HepG2 (cell line): ENCODE measurements around the gene DHRS11. TPM values are rescaled to one million over a fixed set of nuclear protein-coding genes. Genes with fewer than 3 reads are reported as not detected.

ENCODE experiments used
- ELF1 ChIP-seq: sonication (generic); formaldehyde crosslinking; IDR thresholded peaks from 2 replicates; pipeline ENCODE4 v1.4.0; 2020; ENCODE audit warnings: missing genetic modification reagents
- ELF3 ChIP-seq: IDR thresholded peaks from 2 replicates; pipeline ENCODE4 v1.6.1; 2016; ENCODE audit warnings: missing genetic modification reagents, missing compliant biosample characterization
- GABPB1 ChIP-seq: IDR thresholded peaks from 2 replicates; pipeline ENCODE4 v1.6.1; 2016; ENCODE audit warnings: mild to moderate bottlenecking, missing genetic modification reagents, moderate library complexity, missing compliant biosample characterization
- GATA4 ChIP-seq: sonication (generic); IDR thresholded peaks from 2 replicates; pipeline ENCODE4 v1.6.1; 2016; ENCODE audit warnings: antibody characterized with exemption, low read depth, borderline replicate concordance
- HES4 ChIP-seq: sonication (generic); formaldehyde crosslinking; IDR thresholded peaks from 2 replicates; pipeline ENCODE4 v1.9.0; 2021; ENCODE audit warnings: mild to moderate bottlenecking, missing genetic modification reagents, borderline replicate concordance
- JUND ChIP-seq: sonication (generic); formaldehyde crosslinking; IDR thresholded peaks from 2 replicates; pipeline ENCODE4 v1.8.0; 2022; ENCODE audit warnings: mild to moderate bottlenecking, missing genetic modification reagents
- KLF16 ChIP-seq, 2 experiments: sonication (generic) in 1 of 2; formaldehyde crosslinking in 1 of 2; IDR thresholded peaks; 2 replicates each; pipeline versions ENCODE4 v1.6.1 to v1.8.0; 2016 to 2023; ENCODE audit warnings: missing genetic modification reagents in 2 of 2, missing compliant biosample characterization in 1 of 2
- KMT2A ChIP-seq: sonication (generic); formaldehyde crosslinking; IDR thresholded peaks from 2 replicates; pipeline ENCODE4 v1.4.0; 2020; ENCODE audit warnings: missing genetic modification reagents
- LBX2 ChIP-seq: sonication (generic); formaldehyde crosslinking; IDR thresholded peaks from 2 replicates; pipeline ENCODE4 v1.5.0; 2020; ENCODE audit warnings: missing genetic modification reagents, mild to moderate bottlenecking, borderline replicate concordance
- MAFF ChIP-seq: IDR thresholded peaks from 2 replicates; pipeline ENCODE4 v1.6.1; 2011; ENCODE audit warnings: low read depth, low read length, improper control_type of control experiment
- MBNL3 ChIP-seq: fragments of 250-450 bp; sonication (Bioruptor Pico); conservative IDR thresholded peaks from 2 replicates; pipeline ENCODE4 v1.8.0; 2022; ENCODE audit warnings: mild to moderate bottlenecking, inconsistent platforms
- PHF21A ChIP-seq: sonication (generic); formaldehyde crosslinking; IDR thresholded peaks from 2 replicates; pipeline ENCODE4 v1.5.0; 2020; ENCODE audit warnings: mild to moderate bottlenecking, missing genetic modification reagents
- RFX3 ChIP-seq: IDR thresholded peaks from 2 replicates; pipeline ENCODE4 v1.6.1; 2016; ENCODE audit warnings: missing biosample characterization, missing genetic modification reagents
- SIN3B ChIP-seq: fragments of 150-350 bp; IDR thresholded peaks from 2 replicates; pipeline ENCODE4 v1.6.1; 2014; ENCODE audit warnings: low read length
- TCF7L2 ChIP-seq: IDR thresholded peaks from 2 replicates; pipeline ENCODE4 v1.6.1; 2011; ENCODE audit warnings: mild to moderate bottlenecking, low read depth, low read length, moderate library complexity
- TEAD2 ChIP-seq: sonication (generic); formaldehyde crosslinking; IDR thresholded peaks from 2 replicates; pipeline ENCODE4 v1.9.0; 2021; ENCODE audit warnings: missing genetic modification reagents
- TRAFD1 ChIP-seq: sonication (generic); formaldehyde crosslinking; IDR thresholded peaks from 2 replicates; pipeline ENCODE4 v1.5.1; 2020; ENCODE audit warnings: missing genetic modification reagents, mild to moderate bottlenecking, borderline replicate concordance
- ZNF224 ChIP-seq: sonication (generic); formaldehyde crosslinking; IDR thresholded peaks from 2 replicates; pipeline ENCODE4 v1.5.0; 2020; ENCODE audit warnings: mild to moderate bottlenecking, missing genetic modification reagents
- ZNF275 ChIP-seq: sonication (generic); formaldehyde crosslinking; IDR thresholded peaks from 2 replicates; pipeline ENCODE4 v1.8.0; 2022; ENCODE audit warnings: missing genetic modification reagents, mild to moderate bottlenecking, inconsistent platforms, borderline replicate concordance
- ZNF331 ChIP-seq: sonication (generic); formaldehyde crosslinking; IDR thresholded peaks from 2 replicates; pipeline ENCODE4 v1.4.0; 2020; ENCODE audit warnings: missing genetic modification reagents
- ZNF501 ChIP-seq: sonication (generic); formaldehyde crosslinking; IDR thresholded peaks from 2 replicates; pipeline ENCODE4 v1.5.1; 2020; ENCODE audit warnings: mild to moderate bottlenecking, moderate library complexity, missing genetic modification reagents
- ZNF597 ChIP-seq: sonication (generic); formaldehyde crosslinking; IDR thresholded peaks from 2 replicates; pipeline ENCODE4 v1.5.0; 2020; ENCODE audit warnings: missing genetic modification reagents
- ZNF749 ChIP-seq: sonication (generic); formaldehyde crosslinking; IDR thresholded peaks from 2 replicates; pipeline ENCODE4 v1.8.0; 2022; ENCODE audit warnings: mild to moderate bottlenecking, missing genetic modification reagents, moderate library complexity, borderline replicate concordance
- polyA plus RNA-seq, 8 experiments: library from polyadenylated mRNA; depleted of rRNA in 3 of 8; stranded (reverse) in 7 of 8; unstranded in 1 of 8; fragments of >200 nt; fragmentation: Illumina TruSeq in 4 of 8; extraction: Trizol in 4 of 8; gene quantifications; 2 replicates each; pipeline versions ENCODE4 v1.2.1 to v1.2.3, GENCODE V29; 2011 to 2016; ENCODE audit warnings: low read depth in 4 of 8, missing spikeins in 1 of 8, mixed read lengths in 1 of 8; ENCODE audit not compliant: insufficient read depth in 1 of 8
- total RNA-seq, 5 experiments: library from RNA; depleted of rRNA; stranded (reverse); fragments of >200 nt; fragmentation: Illumina TruSeq; extraction: Trizol; gene quantifications; 2 replicates each; pipeline ENCODE4 v1.2.3, GENCODE V29; 2016; ENCODE audit warnings: low read depth in 1 of 5
- TF ChIP-seq, protein P1 (sequence below): sonication (generic); formaldehyde crosslinking; IDR thresholded peaks from 2 replicates; pipeline ENCODE4 v1.5.0; 2020; ENCODE audit warnings: missing genetic modification reagents

The DHRS11 gene
- total and polyA plus RNA-seq, 2 of the 13 experiments (the other 11 are each of a cell fraction or from before 2014, with no cell fraction given) = 28.4 to 41.9 TPM

DNA sequence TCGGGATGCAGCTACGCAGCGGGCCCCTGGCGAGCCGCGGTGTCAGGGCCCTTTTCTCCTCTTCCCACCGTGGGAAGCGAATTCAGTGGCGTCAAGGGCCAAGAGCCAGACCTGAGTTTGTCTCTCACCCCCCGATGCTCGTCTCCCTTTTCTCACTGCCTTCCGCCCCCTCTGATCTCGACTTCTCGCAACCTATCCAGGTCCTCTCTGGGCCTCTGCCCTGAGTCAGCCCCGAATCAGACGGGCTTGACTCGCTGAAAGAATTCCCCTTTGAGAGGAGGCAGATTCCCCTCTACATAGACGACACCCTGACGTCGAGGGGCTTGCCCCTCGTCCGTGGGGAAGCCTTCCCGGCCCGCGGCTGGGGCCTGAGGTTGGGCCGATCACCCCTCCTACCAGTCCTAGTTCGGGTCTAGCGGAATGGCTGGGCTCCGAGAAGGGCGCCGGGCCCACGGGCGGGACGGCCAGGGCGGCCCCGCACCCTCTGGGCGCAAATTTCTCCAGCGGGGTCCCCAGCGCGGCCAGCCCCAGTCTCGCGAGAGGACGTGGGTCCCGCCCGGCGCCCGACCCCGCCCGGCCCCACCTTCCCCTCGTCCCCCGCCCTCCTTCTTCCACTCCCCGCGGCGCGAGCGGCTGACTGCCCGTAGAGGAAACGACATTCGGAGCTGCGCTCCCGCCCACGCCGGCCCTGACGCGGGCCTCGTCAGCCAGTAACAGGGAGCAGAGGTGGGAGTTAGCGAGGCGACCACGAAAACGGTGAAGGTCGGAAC lies 47.2 kb upstream of the DHRS11 start, which contains the start of gene GGNBP2 (continued):
- TF ChIP-seq ZNF597 (CRISPR knock-in tag) = no peak
- TF ChIP-seq ZNF224 = 0 out of 2 replicates have a peak, but pooled peaks have one; percentile 82
- no peak for TF ChIP-seq TEAD2 (CRISPR knock-in tag)
- TF ChIP-seq ZNF749 (CRISPR knock-in tag) = peak; percentile 46; the same call in 1 of the 2 replicates
- no peak for TF ChIP-seq TRAFD1 (CRISPR knock-in tag)
- TF ChIP-seq HES4 (CRISPR knock-in tag) = 0 out of 2 replicates have a peak, but pooled peaks have one; percentile 42
- peak; percentile 15; the same call in 1 of the 2 replicates for TF ChIP-seq GATA4
- peak; percentile 61 for TF ChIP-seq PHF21A (CRISPR knock-in tag)
- TF ChIP-seq LBX2 (CRISPR knock-in tag) = no peak
- no peak for TF ChIP-seq MAFF
- TF ChIP-seq GABPB1 (CRISPR knock-in tag) = peak; percentile 71; the same call in 1 of the 2 replicates
- peak; percentile 70; the same call in 1 of the 2 replicates for TF ChIP-seq ZNF501 (CRISPR knock-in tag)
- TF ChIP-seq JUND = no peak
- TF ChIP-seq RFX3 = no peak
- TF ChIP-seq, protein P1, sequence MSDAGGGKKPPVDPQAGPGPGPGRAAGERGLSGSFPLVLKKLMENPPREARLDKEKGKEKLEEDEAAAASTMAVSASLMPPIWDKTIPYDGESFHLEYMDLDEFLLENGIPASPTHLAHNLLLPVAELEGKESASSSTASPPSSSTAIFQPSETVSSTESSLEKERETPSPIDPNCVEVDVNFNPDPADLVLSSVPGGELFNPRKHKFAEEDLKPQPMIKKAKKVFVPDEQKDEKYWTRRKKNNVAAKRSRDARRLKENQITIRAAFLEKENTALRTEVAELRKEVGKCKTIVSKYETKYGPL = no peak
- TF ChIP-seq ELF1 (CRISPR knock-in tag) = peak; percentile 26; the same call in 1 of the 2 replicates
- peak; percentile 58; the same call in 1 of the 2 replicates for TF ChIP-seq KMT2A (CRISPR knock-in tag)
- TF ChIP-seq ZNF331 (CRISPR knock-in tag) = 0 out of 2 replicates have a peak, but pooled peaks have one; percentile 13
- 0 out of 4 replicates have a peak, but pooled peaks of 1 of the 2 experiments have one; percentile 59 for TF ChIP-seq KLF16 (CRISPR knock-in tag; IDR thresholded peaks at IDR 0.05)
- no peak for TF ChIP-seq ELF3 (CRISPR knock-in tag)
- no peak for TF ChIP-seq ZNF275 (CRISPR knock-in tag)
- TF ChIP-seq SIN3B = no peak
- TF ChIP-seq TCF7L2 = no peak
- no peak for TF ChIP-seq MBNL3
